Hepatocyte (in vitro differentiated cells): ENCODE results near the gene RIN3.

Source experiments
- CTCF ChIP-seq: fragments of 200-600 bp; sonication (generic); IDR thresholded peaks from 2 replicates; pipeline ENCODE4 v1.5.1; 2016; ENCODE audit warnings: antibody characterized with exemption, mild to moderate bottlenecking; ENCODE audit not compliant: poor library complexity
- EZH2 ChIP-seq: fragments of 200-600 bp; sonication (generic); IDR thresholded peaks from 2 replicates; pipeline ENCODE4 v1.6.1; 2016; ENCODE audit warnings: antibody characterized with exemption, mild to moderate bottlenecking, borderline replicate concordance

GRCh38 chr14:92651758-92652406, 138.3 kb downstream of the RIN3 start:
- TF ChIP-seq CTCF: no peak
- TF ChIP-seq EZH2: no peak
